ENCODE measurements around the gene KCNJ9. TPM values are rescaled to one million over a fixed set of nuclear protein-coding genes. Genes with fewer than 3 reads are reported as not detected.
A peak's percentile ranks its signal among the peaks of the same experiment; 100 is the strongest.

KCNJ9 gene
- total and polyA plus RNA-seq, 2 of the 13 experiments (the other 11 are each of a cell fraction or from before 2014, with no cell fraction given), result not detected

DNA sequence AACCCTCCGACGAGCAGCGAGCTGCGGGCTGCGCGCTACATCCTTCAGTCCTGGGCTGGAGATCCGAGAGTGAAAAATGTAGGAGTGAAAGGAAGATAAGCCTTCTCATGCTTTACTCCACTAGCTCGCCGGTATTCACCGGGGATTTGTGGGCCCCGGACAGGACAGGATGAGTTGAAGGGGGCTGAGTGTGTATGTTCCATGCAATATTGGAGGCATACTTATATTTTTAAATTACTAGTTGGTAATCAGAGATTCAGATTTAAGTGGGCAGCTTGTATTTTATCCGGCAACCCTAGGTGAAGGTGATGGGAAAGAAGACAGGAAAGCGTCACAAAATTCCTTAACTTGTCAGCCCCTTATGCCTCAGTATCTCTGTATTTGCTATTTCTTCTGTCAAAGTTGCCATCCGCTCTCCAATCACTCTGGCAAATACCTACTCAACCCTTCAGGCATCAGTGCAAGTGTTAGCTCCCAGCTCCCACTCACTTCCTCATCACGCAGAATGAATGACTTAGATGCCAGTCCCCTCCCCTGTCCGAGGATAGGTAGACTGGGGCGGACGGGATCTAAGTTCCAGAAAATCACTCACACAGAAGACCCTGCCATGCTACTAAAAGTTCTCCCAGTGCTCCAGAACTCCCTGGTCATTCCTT lies 49.0 kb upstream of the KCNJ9 start (continued):
- TF ChIP-seq, protein P1, sequence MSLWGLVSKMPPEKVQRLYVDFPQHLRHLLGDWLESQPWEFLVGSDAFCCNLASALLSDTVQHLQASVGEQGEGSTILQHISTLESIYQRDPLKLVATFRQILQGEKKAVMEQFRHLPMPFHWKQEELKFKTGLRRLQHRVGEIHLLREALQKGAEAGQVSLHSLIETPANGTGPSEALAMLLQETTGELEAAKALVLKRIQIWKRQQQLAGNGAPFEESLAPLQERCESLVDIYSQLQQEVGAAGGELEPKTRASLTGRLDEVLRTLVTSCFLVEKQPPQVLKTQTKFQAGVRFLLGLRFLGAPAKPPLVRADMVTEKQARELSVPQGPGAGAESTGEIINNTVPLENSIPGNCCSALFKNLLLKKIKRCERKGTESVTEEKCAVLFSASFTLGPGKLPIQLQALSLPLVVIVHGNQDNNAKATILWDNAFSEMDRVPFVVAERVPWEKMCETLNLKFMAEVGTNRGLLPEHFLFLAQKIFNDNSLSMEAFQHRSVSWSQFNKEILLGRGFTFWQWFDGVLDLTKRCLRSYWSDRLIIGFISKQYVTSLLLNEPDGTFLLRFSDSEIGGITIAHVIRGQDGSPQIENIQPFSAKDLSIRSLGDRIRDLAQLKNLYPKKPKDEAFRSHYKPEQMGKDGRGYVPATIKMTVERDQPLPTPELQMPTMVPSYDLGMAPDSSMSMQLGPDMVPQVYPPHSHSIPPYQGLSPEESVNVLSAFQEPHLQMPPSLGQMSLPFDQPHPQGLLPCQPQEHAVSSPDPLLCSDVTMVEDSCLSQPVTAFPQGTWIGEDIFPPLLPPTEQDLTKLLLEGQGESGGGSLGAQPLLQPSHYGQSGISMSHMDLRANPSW (CRISPR knock-in tag; IDR thresholded peaks at IDR 0.05; ENCODE audit: borderline replicate concordance), result 0 out of 2 replicates have a peak, but pooled peaks have one; percentile 48
- TF ChIP-seq TMF1 (CRISPR knock-in tag; IDR thresholded peaks at IDR 0.05; ENCODE audit: low read depth) (0 out of 2 replicates have a peak, but pooled peaks have one; percentile 33), SP2 (CRISPR knock-in tag; IDR thresholded peaks at IDR 0.05) (no peak), IRX3 (CRISPR knock-in tag; IDR thresholded peaks at IDR 0.05; ENCODE audit: borderline replicate concordance, low read depth) (0 out of 2 replicates have a peak, but pooled peaks have one; percentile 6), CREBL2 (CRISPR knock-in tag; IDR thresholded peaks at IDR 0.05; ENCODE audit: borderline replicate concordance) (no peak), SRSF9 (IDR thresholded peaks at IDR 0.05; ENCODE audit: borderline replicate concordance, insufficient read depth, low read depth, low read length, poor library complexity, severe bottlenecking) (no peak), CSRNP1 (CRISPR knock-in tag; IDR thresholded peaks at IDR 0.05) (0 out of 2 replicates have a peak, but pooled peaks have one; percentile 66), SNAPC2 (CRISPR knock-in tag; IDR thresholded peaks at IDR 0.05) (0 out of 2 replicates have a peak, but pooled peaks have one; percentile 40)
- TF ChIP-seq, protein P2, sequence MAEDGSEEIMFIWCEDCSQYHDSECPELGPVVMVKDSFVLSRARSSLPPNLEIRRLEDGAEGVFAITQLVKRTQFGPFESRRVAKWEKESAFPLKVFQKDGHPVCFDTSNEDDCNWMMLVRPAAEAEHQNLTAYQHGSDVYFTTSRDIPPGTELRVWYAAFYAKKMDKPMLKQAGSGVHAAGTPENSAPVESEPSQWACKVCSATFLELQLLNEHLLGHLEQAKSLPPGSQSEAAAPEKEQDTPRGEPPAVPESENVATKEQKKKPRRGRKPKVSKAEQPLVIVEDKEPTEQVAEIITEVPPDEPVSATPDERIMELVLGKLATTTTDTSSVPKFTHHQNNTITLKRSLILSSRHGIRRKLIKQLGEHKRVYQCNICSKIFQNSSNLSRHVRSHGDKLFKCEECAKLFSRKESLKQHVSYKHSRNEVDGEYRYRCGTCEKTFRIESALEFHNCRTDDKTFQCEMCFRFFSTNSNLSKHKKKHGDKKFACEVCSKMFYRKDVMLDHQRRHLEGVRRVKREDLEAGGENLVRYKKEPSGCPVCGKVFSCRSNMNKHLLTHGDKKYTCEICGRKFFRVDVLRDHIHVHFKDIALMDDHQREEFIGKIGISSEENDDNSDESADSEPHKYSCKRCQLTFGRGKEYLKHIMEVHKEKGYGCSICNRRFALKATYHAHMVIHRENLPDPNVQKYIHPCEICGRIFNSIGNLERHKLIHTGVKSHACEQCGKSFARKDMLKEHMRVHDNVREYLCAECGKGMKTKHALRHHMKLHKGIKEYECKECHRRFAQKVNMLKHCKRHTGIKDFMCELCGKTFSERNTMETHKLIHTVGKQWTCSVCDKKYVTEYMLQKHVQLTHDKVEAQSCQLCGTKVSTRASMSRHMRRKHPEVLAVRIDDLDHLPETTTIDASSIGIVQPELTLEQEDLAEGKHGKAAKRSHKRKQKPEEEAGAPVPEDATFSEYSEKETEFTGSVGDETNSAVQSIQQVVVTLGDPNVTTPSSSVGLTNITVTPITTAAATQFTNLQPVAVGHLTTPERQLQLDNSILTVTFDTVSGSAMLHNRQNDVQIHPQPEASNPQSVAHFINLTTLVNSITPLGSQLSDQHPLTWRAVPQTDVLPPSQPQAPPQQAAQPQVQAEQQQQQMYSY (CRISPR knock-in tag; IDR thresholded peaks at IDR 0.05), result peak; percentile 92
